ES-I3 (cell line): ENCODE results near the gene LRRC75A.
A peak's percentile ranks its signal among the peaks of the same experiment; 100 is the strongest.

Experiments
- H3K36me3 ChIP-seq: 2 replicates; pipeline ENCODE4 v1.6.1; 2013; ENCODE audit warnings: mild to moderate bottlenecking, low read length, control low read depth, moderate library complexity; ENCODE audit not compliant: insufficient read depth
- H3K4me1 ChIP-seq: 2 replicates; pipeline ENCODE4 v1.6.1; 2013; ENCODE audit warnings: mild to moderate bottlenecking, control low read depth, low read length; ENCODE audit not compliant: insufficient read depth
- H3K9ac ChIP-seq: 2 replicates; pipeline ENCODE4 v1.6.1; 2013; ENCODE audit warnings: low read depth, mild to moderate bottlenecking, low read length, moderate library complexity
- H3K9me3 ChIP-seq: 2 replicates; pipeline ENCODE4 v1.6.1; 2013; ENCODE audit warnings: mild to moderate bottlenecking, low read length, moderate library complexity; ENCODE audit not compliant: control insufficient read depth, insufficient read depth

The LRRC75A gene

DNA sequence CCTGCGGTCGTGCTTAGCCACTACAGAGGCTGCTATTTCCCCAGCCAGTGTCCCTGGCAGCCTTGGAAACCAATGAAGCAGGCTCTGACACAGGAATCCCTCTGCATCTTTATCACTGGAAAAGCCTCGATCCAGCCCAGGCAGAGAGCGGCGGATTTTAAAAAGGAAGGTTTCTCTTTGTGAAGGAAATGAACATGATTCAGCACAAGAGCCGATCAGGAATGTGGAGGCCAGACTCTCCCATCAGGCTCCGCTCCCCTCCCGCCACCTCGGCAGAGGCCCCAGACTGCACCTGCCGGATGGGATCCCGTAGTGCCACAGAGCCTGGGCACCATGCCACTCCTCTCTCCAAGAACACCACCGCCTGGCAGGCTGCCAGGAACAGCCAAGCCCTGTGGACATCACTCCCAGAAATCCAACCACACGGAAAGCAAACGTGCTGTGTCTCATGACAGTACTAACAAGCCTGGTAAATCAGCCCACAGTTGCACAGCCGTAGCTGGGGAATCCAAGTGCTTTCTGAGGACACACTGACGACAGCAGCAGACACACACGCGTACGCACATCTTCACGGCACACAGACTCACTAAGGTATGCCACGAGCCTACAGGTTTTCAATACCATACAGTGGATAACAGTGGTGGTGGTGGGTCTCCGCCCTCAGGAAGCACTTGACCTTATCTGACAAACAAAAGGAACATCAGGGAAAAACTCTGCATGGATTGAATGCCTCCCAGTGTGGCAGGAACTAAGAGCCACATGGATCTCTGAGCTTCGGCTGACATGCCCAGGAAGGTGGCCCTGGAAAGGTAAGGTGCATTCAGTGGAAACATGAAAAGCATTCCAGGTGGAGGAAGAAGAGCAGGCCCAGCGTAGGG is 5.4 kb downstream of the LRRC75A start:
- Histone ChIP-seq H3K9ac (no peak overlapping the region), H3K36me3 (no peaks in the 10 kb centered on the region), H3K4me1 (peaks cover 48% of the 10 kb centered on the region)

DNA sequence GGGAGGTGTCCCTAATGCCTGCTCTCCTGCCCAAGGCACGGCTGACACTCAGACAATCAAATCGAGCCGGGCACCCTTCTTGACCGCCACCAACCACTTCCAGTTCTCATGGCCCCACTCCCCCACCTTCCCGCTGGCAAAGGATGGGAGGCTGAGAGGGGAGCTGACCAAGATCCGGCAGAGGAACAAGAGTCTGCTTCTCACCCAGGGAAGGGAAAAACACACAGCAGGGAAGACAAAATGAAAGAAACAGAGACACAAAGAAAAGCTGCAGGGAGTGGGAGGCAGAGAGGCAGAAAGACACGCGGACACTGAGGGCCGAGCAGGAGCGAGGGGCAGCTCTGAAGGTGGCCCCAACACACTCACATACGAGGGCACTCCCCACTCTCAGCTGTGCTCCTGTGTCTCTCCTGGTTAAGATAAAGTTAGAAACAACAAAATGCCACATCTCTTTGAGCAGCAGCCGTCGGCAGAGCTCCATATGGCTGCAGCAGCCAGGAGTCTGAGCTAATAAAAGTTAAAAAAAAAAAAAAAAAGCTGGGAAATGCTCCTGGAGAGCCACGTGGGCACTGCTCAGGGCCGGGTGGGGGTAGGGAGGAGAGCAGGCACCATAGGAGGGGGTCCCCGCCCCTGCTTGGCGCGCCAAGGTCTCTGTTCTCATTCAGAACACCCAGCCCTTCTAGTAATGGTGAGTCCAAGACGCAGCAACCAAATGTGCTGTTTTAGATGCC is 7.4 kb downstream of the LRRC75A start:
- Histone ChIP-seq H3K36me3 (no peaks in the 10 kb centered on the region), H3K9ac (peak overlapping the region; percentile 49), H3K9me3 (no peaks in the 10 kb centered on the region), H3K4me1 (peaks cover 42% of the 10 kb centered on the region)

More for the DNA sequence above, 5.4 kb downstream of the LRRC75A start:
- H3K9me3 ChIP-seq: no peaks in the 10 kb centered on the region

DNA sequence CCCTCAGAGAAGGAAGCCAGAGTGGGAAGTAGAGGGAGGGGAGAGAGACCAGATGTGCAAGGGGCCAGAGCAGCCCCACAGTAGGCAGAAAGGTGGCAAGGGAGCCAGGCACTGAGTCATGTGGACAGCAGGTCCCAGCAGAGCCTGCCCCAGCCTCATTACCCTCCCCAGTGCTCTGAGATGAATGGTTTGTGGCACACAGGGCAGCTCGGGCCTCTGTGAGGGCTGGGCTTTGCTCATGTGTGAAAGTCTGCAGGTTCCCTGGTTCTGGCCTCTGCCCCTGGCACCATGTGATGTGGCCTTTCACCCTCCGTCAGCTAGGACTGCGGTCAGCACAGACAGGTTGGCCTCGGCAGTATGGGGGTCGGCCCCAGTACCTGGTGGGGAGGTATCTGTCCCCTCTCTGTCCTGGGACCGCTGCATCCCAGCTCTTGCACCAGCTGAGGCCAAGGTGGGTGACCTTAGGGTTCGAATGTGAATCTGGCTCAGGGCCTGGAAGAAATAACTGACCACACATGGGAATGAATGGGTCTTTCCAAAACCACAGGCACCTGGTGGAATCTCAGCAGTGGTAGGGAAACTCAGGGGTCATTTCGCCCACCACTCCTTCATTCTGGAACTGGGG is 8.9 kb downstream of the LRRC75A start:
- H3K4me1 ChIP-seq: peaks cover 40% of the 10 kb centered on the region
- no peaks in the 10 kb centered on the region for H3K36me3 ChIP-seq
- H3K9ac ChIP-seq: no peak overlapping the region
- H3K9me3 ChIP-seq: no peaks in the 10 kb centered on the region

DNA sequence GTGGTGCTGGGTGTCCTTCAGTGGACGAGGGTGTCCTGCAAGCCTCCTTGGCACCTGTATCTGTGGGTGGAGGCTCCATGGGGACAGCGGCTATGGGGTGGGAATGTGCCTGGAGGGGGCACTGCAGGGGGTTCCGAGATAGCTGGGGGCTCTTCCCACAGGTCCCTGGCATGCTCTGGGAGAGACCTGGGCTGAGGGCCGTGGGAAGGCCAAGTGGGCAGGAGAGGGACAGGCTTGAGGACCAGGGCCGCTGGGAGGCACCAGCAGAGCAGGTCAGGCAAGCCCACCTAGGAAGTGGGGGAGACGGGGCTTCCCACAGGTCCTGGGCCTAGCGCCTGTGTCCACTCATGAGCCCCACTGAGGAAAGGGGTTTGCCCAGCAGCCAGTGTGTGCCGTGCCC is 9.7 kb downstream of the LRRC75A start:
- Histone ChIP-seq H3K9ac (no peak overlapping the region), H3K9me3 (no peaks in the 10 kb centered on the region), H3K4me1 (peaks cover 40% of the 10 kb centered on the region)

GRCh38 chr17:16480995-16481394 is 11.0 kb downstream of the LRRC75A start:
- no peaks in the 10 kb centered on the region for H3K36me3 ChIP-seq
- peaks cover 32% of the 10 kb centered on the region for H3K4me1 ChIP-seq
- no peak overlapping the region for H3K9ac ChIP-seq
- no peaks in the 10 kb centered on the region for H3K9me3 ChIP-seq

More for the DNA sequence above, 9.7 kb downstream of the LRRC75A start:
- H3K36me3 ChIP-seq: no peaks in the 10 kb centered on the region

GRCh38 chr17:16479264-16479663 is 12.7 kb downstream of the LRRC75A start:
- Histone ChIP-seq H3K4me1 (peaks cover 17% of the 10 kb centered on the region), H3K36me3 (no peaks in the 10 kb centered on the region), H3K9me3 (no peaks in the 10 kb centered on the region), H3K9ac (no peak overlapping the region)

- no peaks in the 10 kb centered on the region for H3K36me3 ChIP-seq
- no peak overlapping the region for H3K9ac ChIP-seq
- H3K9me3 ChIP-seq: no peaks in the 10 kb centered on the region
- H3K4me1 ChIP-seq: peaks cover 16% of the 10 kb centered on the region
These were observed 13.3 kb downstream of the LRRC75A start for GRCh38 chr17:16478649-16479048.

- H3K36me3 ChIP-seq: no peaks in the 10 kb centered on the region
- H3K4me1 ChIP-seq: peaks cover 16% of the 10 kb centered on the region
- no peaks in the 10 kb centered on the region for H3K9me3 ChIP-seq
- H3K9ac ChIP-seq: no peak overlapping the region
These were observed 14.3 kb downstream of the LRRC75A start for GRCh38 chr17:16477666-16478065.

DNA sequence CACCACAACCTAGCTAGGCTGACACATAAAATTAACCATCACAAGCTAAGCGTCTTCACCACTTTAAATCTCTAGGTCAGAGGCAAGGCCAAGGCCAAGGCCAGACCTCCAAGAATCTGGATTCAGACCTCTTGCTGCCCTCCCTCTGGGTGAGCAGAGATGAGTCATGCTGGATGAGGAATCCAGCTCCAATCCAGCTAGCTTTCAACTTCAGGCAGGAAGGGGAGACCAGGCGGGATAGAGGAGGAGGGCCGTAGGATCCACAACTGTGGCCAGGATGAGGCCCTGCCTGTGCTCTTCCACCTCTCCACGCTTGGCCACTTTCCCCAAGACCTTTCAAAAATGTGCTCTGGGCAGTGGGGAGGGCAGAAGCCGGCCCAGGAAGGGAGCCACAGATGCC is 14.7 kb downstream of the LRRC75A start:
- H3K36me3 ChIP-seq: no peaks in the 10 kb centered on the region
- H3K9ac ChIP-seq: no peak overlapping the region

GRCh38 chr17:16475179-16475704 is 16.8 kb downstream of the LRRC75A start:
- H3K9me3 ChIP-seq: no peaks in the 10 kb centered on the region
- peaks cover 16% of the 10 kb centered on the region for H3K4me1 ChIP-seq
- no peak overlapping the region for H3K9ac ChIP-seq
- no peaks in the 10 kb centered on the region for H3K36me3 ChIP-seq

More for the DNA sequence above, 14.7 kb downstream of the LRRC75A start:
- no peaks in the 10 kb centered on the region for H3K9me3 ChIP-seq
- H3K4me1 ChIP-seq: peaks cover 16% of the 10 kb centered on the region

- Histone ChIP-seq H3K9me3 (no peaks in the 10 kb centered on the region), H3K9ac (no peak overlapping the region), H3K4me1 (peaks cover 16% of the 10 kb centered on the region), H3K36me3 (no peaks in the 10 kb centered on the region)
These were observed 17.8 kb downstream of the LRRC75A start for GRCh38 chr17:16474012-16474725.

DNA sequence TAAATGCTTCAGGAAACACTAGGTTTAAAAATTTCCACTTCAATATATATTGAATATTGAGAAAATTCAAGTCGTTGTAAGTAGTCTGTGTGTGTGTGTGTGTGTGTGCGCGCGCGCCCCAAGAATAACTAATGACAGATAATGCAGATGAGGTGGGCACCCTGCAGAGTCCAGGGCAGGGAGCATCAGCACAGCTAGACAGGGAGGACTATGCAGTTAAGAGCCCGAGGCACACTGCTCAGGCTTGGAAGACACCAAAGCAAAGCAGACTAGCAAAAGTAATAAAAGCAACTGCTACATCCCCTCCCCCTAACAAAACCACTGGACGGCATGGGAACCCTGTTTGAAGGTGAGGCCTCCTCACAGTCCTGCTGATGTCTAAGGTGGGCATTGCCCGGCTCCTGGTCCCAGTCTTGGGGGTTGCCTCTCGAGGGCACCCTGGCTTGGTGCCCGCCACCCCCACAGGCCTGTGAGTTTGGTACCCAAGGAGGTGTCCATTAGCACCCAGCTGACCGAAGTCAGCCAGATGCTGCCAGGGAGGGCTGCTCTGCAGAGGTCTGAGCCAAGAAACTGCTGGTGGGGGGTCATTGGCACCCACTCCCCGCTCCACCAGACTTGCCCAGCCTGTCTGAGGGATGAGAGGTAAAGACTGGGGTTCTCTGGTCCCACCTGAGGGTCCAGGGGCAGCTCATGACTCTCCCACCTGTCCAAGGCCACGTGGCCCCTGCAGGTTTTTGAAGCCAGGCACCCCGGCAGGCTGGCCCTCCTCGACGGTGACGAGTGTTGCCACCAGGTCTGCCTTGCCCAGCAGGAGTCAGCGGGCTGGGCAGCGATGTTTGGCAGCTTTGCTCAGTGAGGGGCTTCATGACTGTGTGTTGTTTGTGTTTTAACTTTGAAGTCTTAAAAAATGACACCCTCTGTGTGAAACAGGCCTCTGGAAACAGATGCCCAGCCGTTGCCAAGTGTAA is 18.7 kb downstream of the LRRC75A start:
- no peaks in the 10 kb centered on the region for H3K9me3 ChIP-seq
- H3K36me3 ChIP-seq: no peaks in the 10 kb centered on the region
- no peak overlapping the region for H3K9ac ChIP-seq
- H3K4me1 ChIP-seq: peaks cover 14% of the 10 kb centered on the region

DNA sequence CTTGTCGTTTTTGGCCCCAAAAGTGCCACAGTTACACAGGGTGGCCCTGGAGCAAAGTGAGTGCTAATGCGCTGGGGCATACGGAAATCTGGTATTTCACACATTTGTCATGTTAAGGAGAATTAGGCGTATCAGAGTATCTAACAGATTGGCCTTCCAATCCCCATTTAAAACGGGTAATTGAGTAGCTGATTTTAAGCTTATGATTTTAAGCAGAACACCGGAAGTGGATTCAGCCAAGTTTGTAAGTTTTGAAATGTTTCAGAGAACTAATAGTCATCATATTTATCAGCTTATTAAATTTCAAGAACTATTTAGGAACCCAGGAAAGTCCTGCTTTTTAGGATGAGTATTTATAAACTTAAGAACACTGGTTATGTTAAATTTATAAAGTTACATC is 19.5 kb downstream of the LRRC75A start:
- Histone ChIP-seq H3K36me3 (no peaks in the 10 kb centered on the region), H3K9me3 (no peaks in the 10 kb centered on the region), H3K9ac (no peak overlapping the region), H3K4me1 (peaks cover 6% of the 10 kb centered on the region; the same call in 1 of the 2 replicates)
